NCI-H446 (cell line): ENCODE results near the gene HSPG2.
"Not testable (repeated sequence)": the region's sequence is repeated elsewhere in the genome, so short reads cannot be mapped to it uniquely, and the experiment has no call there.

Experiments
- DNase-seq, 2 experiments: peaks; one replicate each; lab custom pipeline; 2025; lab: John Stamatoyannopoulos, UW

Gene HSPG2

GRCh38 chr1:21843208-21843607 lies 93.9 kb downstream of the HSPG2 start:
- DNase-seq, result no peak

- no peak for DNase-seq
Observed at GRCh38 chr1:21842606-21843162, 94.4 kb downstream of the HSPG2 start.

- DNase-seq, result no peak
Observed at GRCh38 chr1:21841852-21842466, 95.2 kb downstream of the HSPG2 start.

- no peak for DNase-seq
Observed at GRCh38 chr1:21840981-21841380, 96.1 kb downstream of the HSPG2 start.

GRCh38 chr1:21839337-21840037 lies 97.6 kb downstream of the HSPG2 start:
- DNase-seq, result no peak

- no peak for DNase-seq
Observed at GRCh38 chr1:21838359-21839157, 98.6 kb downstream of the HSPG2 start.

GRCh38 chr1:21837476-21837875 lies 99.6 kb downstream of the HSPG2 start:
- DNase-seq, result no peak

- no peak for DNase-seq
Observed at GRCh38 chr1:21836729-21837128, 100.4 kb downstream of the HSPG2 start.

GRCh38 chr1:21836010-21836409 lies 101.1 kb downstream of the HSPG2 start:
- DNase-seq, result no peak

GRCh38 chr1:21834666-21835065 lies 102.4 kb downstream of the HSPG2 start:
- DNase-seq, result no peak

- DNase-seq, result no peak
Observed at GRCh38 chr1:21834094-21834493, 103.0 kb downstream of the HSPG2 start.

GRCh38 chr1:21833392-21833976 lies 103.6 kb downstream of the HSPG2 start:
- DNase-seq, result no peak

- DNase-seq, result no peak
Observed at GRCh38 chr1:21831454-21831970, 105.6 kb downstream of the HSPG2 start.

GRCh38 chr1:21830792-21831453 lies 106.2 kb downstream of the HSPG2 start:
- no peak for DNase-seq

- DNase-seq, result no peak
Observed at GRCh38 chr1:21829294-21829693, 107.8 kb downstream of the HSPG2 start.

GRCh38 chr1:21828506-21829210 lies 108.5 kb downstream of the HSPG2 start:
- DNase-seq, result no peak

GRCh38 chr1:21828075-21828474 lies 109.0 kb downstream of the HSPG2 start:
- DNase-seq, result no peak

- no peak for DNase-seq
Observed at GRCh38 chr1:21827141-21827679, 109.9 kb downstream of the HSPG2 start.

- DNase-seq, result not testable (repeated sequence)
Observed at GRCh38 chr1:21826694-21827093, 110.4 kb downstream of the HSPG2 start.

- no peak for DNase-seq
Observed at GRCh38 chr1:21825393-21825792, 111.7 kb downstream of the HSPG2 start.

- DNase-seq, result no peak
Observed at GRCh38 chr1:21824926-21825325, 112.2 kb downstream of the HSPG2 start.
